DOHH2 (cell line): Measurements from ENCODE around the gene EIF6.

Experiments
- EZH2phosphoT487 ChIP-seq: fragments of 200-600 bp; sonication (generic); IDR thresholded peaks from 2 replicates; pipeline ENCODE4 v1.6.1; 2017; ENCODE audit warnings: borderline replicate concordance, mild to moderate bottlenecking, antibody characterized with exemption, low read length, moderate library complexity, mixed read lengths
- TF ChIP-seq, protein P1 (sequence below): fragments of 200-600 bp; sonication (generic); IDR thresholded peaks from one replicate; pipeline ENCODE4 v1.5.1; 2014; ENCODE audit warnings: antibody characterized with exemption, mild to moderate bottlenecking, low read depth, low read length; ENCODE audit not compliant: poor library complexity, severe bottlenecking

DNA sequence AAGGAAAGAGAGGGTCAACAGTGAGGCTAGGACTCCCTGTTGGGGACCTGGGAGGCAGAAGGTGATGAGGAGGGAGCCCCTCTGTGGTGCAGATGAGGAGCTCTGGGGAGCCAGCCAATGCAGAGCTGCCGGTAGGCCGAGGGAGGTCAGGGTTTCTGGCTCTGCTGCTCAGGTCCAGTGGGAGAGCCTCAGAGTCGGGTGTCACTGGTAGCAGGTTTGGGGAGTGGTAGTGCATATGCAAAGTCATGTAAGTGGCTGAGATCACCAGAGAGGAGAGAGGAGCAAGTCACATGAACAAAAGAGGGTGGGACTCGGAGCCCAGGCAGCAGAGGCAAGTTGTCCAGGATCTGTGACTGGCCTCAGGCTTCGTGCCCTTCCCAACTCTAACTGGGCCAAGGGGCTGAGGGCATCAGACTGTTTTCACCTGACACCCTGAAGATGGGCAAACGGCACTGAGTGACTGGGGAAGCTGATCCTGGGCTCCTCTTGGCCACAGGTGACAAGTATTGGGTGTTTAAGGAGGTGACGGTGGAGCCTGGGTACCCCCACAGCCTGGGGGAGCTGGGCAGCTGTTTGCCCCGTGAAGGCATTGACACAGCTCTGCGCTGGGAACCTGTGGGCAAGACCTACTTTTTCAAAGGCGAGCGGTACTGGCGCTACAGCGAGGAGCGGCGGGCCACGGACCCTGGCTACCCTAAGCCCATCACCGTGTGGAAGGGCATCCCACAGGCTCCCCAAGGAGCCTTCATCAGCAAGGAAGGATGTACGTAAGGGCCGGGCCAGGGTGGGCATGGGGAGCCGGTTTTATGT is 13.3 kb downstream of the EIF6 start:
- TF ChIP-seq, protein P1, sequence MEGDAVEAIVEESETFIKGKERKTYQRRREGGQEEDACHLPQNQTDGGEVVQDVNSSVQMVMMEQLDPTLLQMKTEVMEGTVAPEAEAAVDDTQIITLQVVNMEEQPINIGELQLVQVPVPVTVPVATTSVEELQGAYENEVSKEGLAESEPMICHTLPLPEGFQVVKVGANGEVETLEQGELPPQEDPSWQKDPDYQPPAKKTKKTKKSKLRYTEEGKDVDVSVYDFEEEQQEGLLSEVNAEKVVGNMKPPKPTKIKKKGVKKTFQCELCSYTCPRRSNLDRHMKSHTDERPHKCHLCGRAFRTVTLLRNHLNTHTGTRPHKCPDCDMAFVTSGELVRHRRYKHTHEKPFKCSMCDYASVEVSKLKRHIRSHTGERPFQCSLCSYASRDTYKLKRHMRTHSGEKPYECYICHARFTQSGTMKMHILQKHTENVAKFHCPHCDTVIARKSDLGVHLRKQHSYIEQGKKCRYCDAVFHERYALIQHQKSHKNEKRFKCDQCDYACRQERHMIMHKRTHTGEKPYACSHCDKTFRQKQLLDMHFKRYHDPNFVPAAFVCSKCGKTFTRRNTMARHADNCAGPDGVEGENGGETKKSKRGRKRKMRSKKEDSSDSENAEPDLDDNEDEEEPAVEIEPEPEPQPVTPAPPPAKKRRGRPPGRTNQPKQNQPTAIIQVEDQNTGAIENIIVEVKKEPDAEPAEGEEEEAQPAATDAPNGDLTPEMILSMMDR = no peak
- TF ChIP-seq EZH2phosphoT487 = no peak
